Activated CD8-positive, alpha-beta T cell treated with anti-CD3 and anti-CD28 coated beads, Interleukin-2, amount 10 ng/mL, durations not matched to agents 7 days and 5 days (primary cell): Measurements from ENCODE around the gene SPCS2. TPM values are rescaled to one million over a fixed set of nuclear protein-coding genes. Genes with fewer than 3 reads are reported as not detected.
A peak's percentile ranks its signal among the peaks of the same experiment; 100 is the strongest.
"Not testable (repeated sequence)": the region's sequence is repeated elsewhere in the genome, so short reads cannot be mapped to it uniquely, and the experiment has no call there.

Source experiments
- ATAC-seq: fragments of 150-1000 bp; cut with Tn5 transposase; one replicate; pipeline ENCODE4 v1.10.0; 2021; ENCODE audit warnings: moderate library complexity
- CTCF ChIA-PET: fragments of 350-600 bp; sonication (Branson Sonifier 250); formaldehyde crosslinking; loops from one replicate; lab custom pipeline; 2021; ENCODE audit warnings: antibody characterized with exemption; lab: Charles Lee
- POLR2A ChIA-PET: fragments of 350-600 bp; sonication (Branson Sonifier 250); formaldehyde crosslinking; loops from one replicate; lab custom pipeline; 2021; ENCODE audit warnings: antibody characterized with exemption; lab: Charles Lee
- DNase-seq: peaks from one replicate; pipeline ENCODE4 v3.0.0-alpha.2; 2020
- H3K27ac Mint-ChIP-seq: one replicate; pipeline ENCODE4 v1.8.0; 2021; ENCODE audit warnings: mild to moderate bottlenecking, mixed read lengths
- H3K27me3 Mint-ChIP-seq: one replicate; pipeline ENCODE4 v1.8.0; 2021; ENCODE audit warnings: low read depth, mixed read lengths
- H3K36me3 Mint-ChIP-seq: one replicate; pipeline ENCODE4 v1.8.0; 2021; ENCODE audit warnings: low read depth, mixed read lengths
- H3K4me1 Mint-ChIP-seq: one replicate; pipeline ENCODE4 v1.8.0; 2021; ENCODE audit warnings: low read depth, mixed read lengths
- H3K4me3 Mint-ChIP-seq: one replicate; pipeline ENCODE4 v1.8.0; 2021; ENCODE audit warnings: mild to moderate bottlenecking, mixed read lengths
- H3K9me3 Mint-ChIP-seq: one replicate; pipeline ENCODE4 v1.8.0; 2022; ENCODE audit warnings: mixed read lengths; ENCODE audit not compliant: insufficient read depth
- total RNA-seq, 2 experiments: library from RNA; stranded (reverse); gene quantifications; one replicate each; pipeline ENCODE4 v1.2.3, GENCODE V29; 2021

SPCS2 gene
- total RNA-seq, 2 experiments from 2014 or later = 149 to 156 TPM

GRCh38 chr11:74950374-74950969 is 1.4 kb downstream of the SPCS2 start:
- CTCF ChIA-PET = interaction anchor here (1.0 to 2.5 kb wide), 2 partner anchors 12 to 21 kb away, joined by 4 to 14 read pairs; no protein-coding TSS in a partner anchor

GRCh38 chr11:74951226-74951625 is 2.2 kb downstream of the SPCS2 start:
- no peak for DNase-seq
- no peak for ATAC-seq
- Mint-ChIP-seq H3K4me3 (peak overlapping the region; percentile 99), H3K4me1 (peaks cover 32% of the 10 kb centered on the region), H3K27ac (no peak overlapping the region), H3K9me3 (no peaks in the 10 kb centered on the region), H3K27me3 (no peaks in the 10 kb centered on the region), H3K36me3 (peaks cover 48% of the 10 kb centered on the region)
- POLR2A ChIA-PET = no interaction called here
- CTCF ChIA-PET = no interaction called here

More at GRCh38 chr11:74950374-74950969, 1.4 kb downstream of the SPCS2 start:
- no peak for ATAC-seq
- H3K4me1 Mint-ChIP-seq = peaks cover 32% of the 10 kb centered on the region
- no peak for DNase-seq
- H3K27me3 Mint-ChIP-seq = no peaks in the 10 kb centered on the region
- H3K9me3 Mint-ChIP-seq = no peaks in the 10 kb centered on the region
- POLR2A ChIA-PET = interaction anchor here (0.9 kb wide), 1 partner anchor 38 kb away, joined by 3 read pairs; the partner anchor contains the start of gene NEU3
- peak overlapping the region; percentile 99 for H3K4me3 Mint-ChIP-seq
- H3K27ac Mint-ChIP-seq = peak overlapping the region; percentile 96
- H3K36me3 Mint-ChIP-seq = peaks cover 48% of the 10 kb centered on the region

GRCh38 chr11:74952752-74953151 is 3.7 kb downstream of the SPCS2 start:
- ATAC-seq (no peak), DNase-seq (no peak)
- POLR2A ChIA-PET = no interaction called here
- Mint-ChIP-seq H3K27me3 (no peaks in the 10 kb centered on the region), H3K27ac (no peak overlapping the region), H3K4me1 (peaks cover 33% of the 10 kb centered on the region), H3K4me3 (no peak overlapping the region), H3K9me3 (no peaks in the 10 kb centered on the region), H3K36me3 (peaks cover 53% of the 10 kb centered on the region)
- CTCF ChIA-PET = interaction anchor here (0.8 to 2.4 kb wide), 5 partner anchors 9 to 289 kb away, joined by 3 to 14 read pairs (median 3); no protein-coding TSS in a partner anchor

GRCh38 chr11:74953451-74953850 is 4.4 kb downstream of the SPCS2 start:
- Mint-ChIP-seq H3K36me3 (peaks cover 54% of the 10 kb centered on the region), H3K27me3 (no peaks in the 10 kb centered on the region), H3K27ac (no peak overlapping the region), H3K4me3 (no peak overlapping the region), H3K9me3 (no peaks in the 10 kb centered on the region), H3K4me1 (peaks cover 30% of the 10 kb centered on the region)
- DNase-seq (no peak), ATAC-seq (no peak)
- ChIA-PET POLR2A (no interaction called here), CTCF (interaction anchor here (0.6 to 2.4 kb wide), 5 partner anchors 8 to 289 kb away, joined by 3 to 14 read pairs (median 3); no protein-coding TSS in a partner anchor)

GRCh38 chr11:74954199-74954598 is 5.1 kb downstream of the SPCS2 start:
- ChIA-PET POLR2A (no interaction called here), CTCF (interaction anchor here (0.6 to 2.4 kb wide), 3 partner anchors 22 to 186 kb away, joined by 3 to 14 read pairs (median 5); no protein-coding TSS in a partner anchor)
- Mint-ChIP-seq H3K4me1 (peaks cover 32% of the 10 kb centered on the region), H3K27ac (no peak overlapping the region), H3K36me3 (peaks cover 57% of the 10 kb centered on the region), H3K9me3 (no peaks in the 10 kb centered on the region), H3K4me3 (no peak overlapping the region), H3K27me3 (no peaks in the 10 kb centered on the region)
- no peak for ATAC-seq
- no peak for DNase-seq

- Mint-ChIP-seq H3K4me1 (peaks cover 23% of the 10 kb centered on the region), H3K36me3 (peaks cover 46% of the 10 kb centered on the region), H3K27ac (no peak overlapping the region), H3K4me3 (no peak overlapping the region), H3K9me3 (no peaks in the 10 kb centered on the region), H3K27me3 (no peaks in the 10 kb centered on the region)
- CTCF ChIA-PET = interaction anchor here (0.7 to 2.0 kb wide), 2 partner anchors 27 to 696 kb away, joined by 3 to 11 read pairs; no protein-coding TSS in a partner anchor
- POLR2A ChIA-PET = no interaction called here
- ATAC-seq (no peak), DNase-seq (no peak)
Measured at GRCh38 chr11:74956397-74957015, 7.4 kb downstream of the SPCS2 start.

- Mint-ChIP-seq H3K36me3 (peaks cover 41% of the 10 kb centered on the region), H3K9me3 (no peaks in the 10 kb centered on the region), H3K4me1 (peaks cover 19% of the 10 kb centered on the region), H3K27ac (no peak overlapping the region), H3K4me3 (no peak overlapping the region), H3K27me3 (no peaks in the 10 kb centered on the region)
- CTCF ChIA-PET = interaction anchor here (1.0 to 1.2 kb wide), 2 partner anchors 65 to 291 kb away, joined by 3 read pairs; no protein-coding TSS in a partner anchor
- no peak for ATAC-seq
- DNase-seq = no peak
- POLR2A ChIA-PET = no interaction called here
Measured at GRCh38 chr11:74957937-74958629, 9.0 kb downstream of the SPCS2 start.

GRCh38 chr11:74960128-74960527 is 11.1 kb downstream of the SPCS2 start:
- POLR2A ChIA-PET = interaction anchor here (0.6 to 1.0 kb wide), 2 partner anchors 24 to 497 kb away, joined by 5 to 6 read pairs; no protein-coding TSS in a partner anchor
- CTCF ChIA-PET = interaction anchor here (0.8 to 2.8 kb wide), 3 partner anchors 9 to 181 kb away, joined by 3 to 14 read pairs (median 3); no protein-coding TSS in a partner anchor
- ATAC-seq, DNase-seq, H3K27me3 Mint-ChIP-seq, H3K4me3 Mint-ChIP-seq, H3K27ac Mint-ChIP-seq, H3K9me3 Mint-ChIP-seq: not testable (repeated sequence)
- peaks cover 24% of the 10 kb centered on the region for H3K4me1 Mint-ChIP-seq
- peaks cover 45% of the 10 kb centered on the region for H3K36me3 Mint-ChIP-seq

- Mint-ChIP-seq H3K4me1 (peaks cover 10% of the 10 kb centered on the region), H3K4me3 (no peak overlapping the region), H3K27ac (no peak overlapping the region), H3K36me3 (peaks cover 47% of the 10 kb centered on the region), H3K9me3 (no peaks in the 10 kb centered on the region), H3K27me3 (no peaks in the 10 kb centered on the region)
- ATAC-seq (no peak), DNase-seq (no peak)
- POLR2A ChIA-PET = no interaction called here
- CTCF ChIA-PET = interaction anchor here (0.9 kb wide), 1 partner anchor 56 kb away, joined by 3 read pairs; no protein-coding TSS in a partner anchor
Measured at GRCh38 chr11:74966651-74967050, 17.6 kb downstream of the SPCS2 start.

GRCh38 chr11:74970852-74971395 is 21.9 kb downstream of the SPCS2 start:
- Mint-ChIP-seq H3K27ac (no peak overlapping the region), H3K36me3 (peaks cover 63% of the 10 kb centered on the region), H3K4me1 (peaks cover 6% of the 10 kb centered on the region), H3K9me3 (no peaks in the 10 kb centered on the region), H3K27me3 (no peaks in the 10 kb centered on the region), H3K4me3 (no peak overlapping the region)
- CTCF ChIA-PET = interaction anchor here (1.2 to 1.3 kb wide), 2 partner anchors 42 to 270 kb away, joined by 4 to 6 read pairs; partner anchors contain the start of gene TPBGL
- no peak for ATAC-seq
- no peak for DNase-seq
- POLR2A ChIA-PET = no interaction called here

GRCh38 chr11:74971424-74971823 is 22.4 kb downstream of the SPCS2 start:
- ChIA-PET CTCF (interaction anchor here (1.2 kb wide), 1 partner anchor 270 kb away, joined by 6 read pairs; the partner anchor contains the start of gene TPBGL), POLR2A (no interaction called here)
- no peaks in the 10 kb centered on the region for H3K9me3 Mint-ChIP-seq
- peaks cover 64% of the 10 kb centered on the region for H3K36me3 Mint-ChIP-seq
- H3K4me3 Mint-ChIP-seq = no peak overlapping the region
- peaks cover 6% of the 10 kb centered on the region for H3K4me1 Mint-ChIP-seq
- H3K27me3 Mint-ChIP-seq = no peaks in the 10 kb centered on the region
- H3K27ac Mint-ChIP-seq = no peak overlapping the region
- no peak for DNase-seq
- no peak for ATAC-seq
